Neural cell (in vitro differentiated cells): ENCODE measurements around the gene VCP.

Experiments used
- EZH2 ChIP-seq: fragments of 200-600, 300-800 bp; shearing (Covaris generic), sonication (generic); IDR thresholded peaks from 2 replicates; pipeline ENCODE4 v1.6.1; 2014; ENCODE audit warnings: antibody characterized with exemption, low read length, borderline replicate concordance, mild to moderate bottlenecking; ENCODE audit not compliant: insufficient read depth, poor library complexity, severe bottlenecking
- MXI1 ChIP-seq: fragments of 450-650 bp; conservative IDR thresholded peaks from 2 replicates; pipeline ENCODE4 v1.6.1; 2014; ENCODE audit warnings: antibody characterized with exemption, mild to moderate bottlenecking; ENCODE audit not compliant: poor library complexity, severe bottlenecking
- POLR2AphosphoS5 ChIP-seq: IDR thresholded peaks from 2 replicates; pipeline ENCODE4 v1.6.1; 2012
- RAD21 ChIP-seq: fragments of 450-650 bp; conservative IDR thresholded peaks from 2 replicates; pipeline ENCODE4 v1.6.1; 2014; ENCODE audit warnings: antibody characterized with exemption, mild to moderate bottlenecking, moderate library complexity
- TF ChIP-seq, protein P1 (sequence below): IDR thresholded peaks from 2 replicates; pipeline ENCODE4 v1.6.1; 2012; ENCODE audit warnings: borderline replicate concordance
- TF ChIP-seq, protein P2 (sequence below): fragments of 450-650 bp; IDR thresholded peaks from 2 replicates; pipeline ENCODE4 v1.5.1; 2014; ENCODE audit warnings: antibody characterized with exemption, mild to moderate bottlenecking, moderate library complexity; ENCODE audit not compliant: poor library complexity, severe bottlenecking

DNA sequence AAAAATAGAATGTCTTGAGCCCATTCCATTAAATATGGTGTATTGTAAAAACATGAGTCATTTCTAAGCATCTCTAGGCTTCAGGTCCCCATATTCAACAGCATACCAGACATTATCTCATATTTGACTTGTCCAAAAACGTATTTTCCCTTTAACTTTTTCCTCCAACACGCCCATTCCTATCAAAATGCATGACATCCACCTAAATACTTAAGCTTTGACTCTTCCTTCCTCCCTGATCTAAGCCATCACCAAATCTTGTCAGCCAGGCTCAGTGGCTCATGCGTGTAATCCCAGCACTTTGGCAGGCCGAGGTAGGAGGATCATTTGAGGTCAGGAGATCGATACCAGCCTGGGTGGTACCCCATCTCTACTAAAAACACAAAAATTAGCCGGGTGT lies 23.9 kb downstream of the VCP start:
- TF ChIP-seq, protein P1, sequence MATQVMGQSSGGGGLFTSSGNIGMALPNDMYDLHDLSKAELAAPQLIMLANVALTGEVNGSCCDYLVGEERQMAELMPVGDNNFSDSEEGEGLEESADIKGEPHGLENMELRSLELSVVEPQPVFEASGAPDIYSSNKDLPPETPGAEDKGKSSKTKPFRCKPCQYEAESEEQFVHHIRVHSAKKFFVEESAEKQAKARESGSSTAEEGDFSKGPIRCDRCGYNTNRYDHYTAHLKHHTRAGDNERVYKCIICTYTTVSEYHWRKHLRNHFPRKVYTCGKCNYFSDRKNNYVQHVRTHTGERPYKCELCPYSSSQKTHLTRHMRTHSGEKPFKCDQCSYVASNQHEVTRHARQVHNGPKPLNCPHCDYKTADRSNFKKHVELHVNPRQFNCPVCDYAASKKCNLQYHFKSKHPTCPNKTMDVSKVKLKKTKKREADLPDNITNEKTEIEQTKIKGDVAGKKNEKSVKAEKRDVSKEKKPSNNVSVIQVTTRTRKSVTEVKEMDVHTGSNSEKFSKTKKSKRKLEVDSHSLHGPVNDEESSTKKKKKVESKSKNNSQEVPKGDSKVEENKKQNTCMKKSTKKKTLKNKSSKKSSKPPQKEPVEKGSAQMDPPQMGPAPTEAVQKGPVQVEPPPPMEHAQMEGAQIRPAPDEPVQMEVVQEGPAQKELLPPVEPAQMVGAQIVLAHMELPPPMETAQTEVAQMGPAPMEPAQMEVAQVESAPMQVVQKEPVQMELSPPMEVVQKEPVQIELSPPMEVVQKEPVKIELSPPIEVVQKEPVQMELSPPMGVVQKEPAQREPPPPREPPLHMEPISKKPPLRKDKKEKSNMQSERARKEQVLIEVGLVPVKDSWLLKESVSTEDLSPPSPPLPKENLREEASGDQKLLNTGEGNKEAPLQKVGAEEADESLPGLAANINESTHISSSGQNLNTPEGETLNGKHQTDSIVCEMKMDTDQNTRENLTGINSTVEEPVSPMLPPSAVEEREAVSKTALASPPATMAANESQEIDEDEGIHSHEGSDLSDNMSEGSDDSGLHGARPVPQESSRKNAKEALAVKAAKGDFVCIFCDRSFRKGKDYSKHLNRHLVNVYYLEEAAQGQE, result no peak
- no peak for TF ChIP-seq RAD21
- TF ChIP-seq, protein P2, sequence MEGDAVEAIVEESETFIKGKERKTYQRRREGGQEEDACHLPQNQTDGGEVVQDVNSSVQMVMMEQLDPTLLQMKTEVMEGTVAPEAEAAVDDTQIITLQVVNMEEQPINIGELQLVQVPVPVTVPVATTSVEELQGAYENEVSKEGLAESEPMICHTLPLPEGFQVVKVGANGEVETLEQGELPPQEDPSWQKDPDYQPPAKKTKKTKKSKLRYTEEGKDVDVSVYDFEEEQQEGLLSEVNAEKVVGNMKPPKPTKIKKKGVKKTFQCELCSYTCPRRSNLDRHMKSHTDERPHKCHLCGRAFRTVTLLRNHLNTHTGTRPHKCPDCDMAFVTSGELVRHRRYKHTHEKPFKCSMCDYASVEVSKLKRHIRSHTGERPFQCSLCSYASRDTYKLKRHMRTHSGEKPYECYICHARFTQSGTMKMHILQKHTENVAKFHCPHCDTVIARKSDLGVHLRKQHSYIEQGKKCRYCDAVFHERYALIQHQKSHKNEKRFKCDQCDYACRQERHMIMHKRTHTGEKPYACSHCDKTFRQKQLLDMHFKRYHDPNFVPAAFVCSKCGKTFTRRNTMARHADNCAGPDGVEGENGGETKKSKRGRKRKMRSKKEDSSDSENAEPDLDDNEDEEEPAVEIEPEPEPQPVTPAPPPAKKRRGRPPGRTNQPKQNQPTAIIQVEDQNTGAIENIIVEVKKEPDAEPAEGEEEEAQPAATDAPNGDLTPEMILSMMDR, result no peak
- TF ChIP-seq EZH2, result no peak
- no peak for TF ChIP-seq MXI1
- TF ChIP-seq POLR2AphosphoS5, result no peak
